CD1c-positive myeloid dendritic cell (primary cell): ENCODE measurements around the gene B3GLCT.
"Not testable (repeated sequence)": the region's sequence is repeated elsewhere in the genome, so short reads cannot be mapped to it uniquely, and the experiment has no call there.

Experiments used
- DNase-seq: peaks from one replicate; pipeline ENCODE4 v3.0.0-alpha.2; 2016; ENCODE audit errors: extremely low spot score

Gene B3GLCT

GRCh38 chr13:31199849-31200636 lies at the start of gene B3GLCT:
Gene B3GLCT (plus strand): TSS chr13:31199975. CDS start chr13:31200085, 110 bp downstream.
- peak; percentile 90 for DNase-seq

GRCh38 chr13:31150315-31150985 lies 49.3 kb upstream of the B3GLCT start:
- DNase-seq, result no peak

GRCh38 chr13:31151837-31152236 lies 47.9 kb upstream of the B3GLCT start:
- no peak for DNase-seq

- no peak for DNase-seq
Measured at GRCh38 chr13:31154939-31155338, 44.8 kb upstream of the B3GLCT start.

GRCh38 chr13:31159306-31159705 lies 40.5 kb upstream of the B3GLCT start:
- DNase-seq, result no peak

GRCh38 chr13:31160857-31161556 lies 38.8 kb upstream of the B3GLCT start:
- DNase-seq, result peak; percentile 89

- peak; percentile 99 for DNase-seq
Measured at GRCh38 chr13:31161557-31162150, 38.1 kb upstream of the B3GLCT start, which contains the start of gene HSPH1. Gene HSPH1 (minus strand): TSS chr13:31161904. CDS start chr13:31161582, 322 bp downstream.

GRCh38 chr13:31162151-31163008 lies 37.4 kb upstream of the B3GLCT start:
- DNase-seq, result peak; percentile 97

GRCh38 chr13:31166591-31166990 lies 33.2 kb upstream of the B3GLCT start:
- DNase-seq, result no peak

- DNase-seq, result no peak
Measured at GRCh38 chr13:31167490-31167889, 32.3 kb upstream of the B3GLCT start.

GRCh38 chr13:31168166-31168565 lies 31.6 kb upstream of the B3GLCT start:
- DNase-seq, result no peak

GRCh38 chr13:31168736-31169135 lies 31.0 kb upstream of the B3GLCT start:
- no peak for DNase-seq

GRCh38 chr13:31172001-31172400 lies 27.8 kb upstream of the B3GLCT start:
- DNase-seq, result no peak

GRCh38 chr13:31172535-31172934 lies 27.2 kb upstream of the B3GLCT start:
- no peak for DNase-seq

GRCh38 chr13:31174018-31174417 lies 25.8 kb upstream of the B3GLCT start:
- DNase-seq, result no peak

GRCh38 chr13:31175847-31176532 lies 23.8 kb upstream of the B3GLCT start:
- no peak for DNase-seq

GRCh38 chr13:31177813-31178495 lies 21.8 kb upstream of the B3GLCT start:
- not testable (repeated sequence) for DNase-seq

- no peak for DNase-seq
Measured at GRCh38 chr13:31179241-31179640, 20.5 kb upstream of the B3GLCT start.

GRCh38 chr13:31179754-31180153 lies 20.0 kb upstream of the B3GLCT start:
- no peak for DNase-seq

GRCh38 chr13:31182987-31183386 lies 16.8 kb upstream of the B3GLCT start:
- DNase-seq, result no peak
